HG02759 (cell line): ENCODE data around the gene CRIM1.
"Not testable (repeated sequence)": the region's sequence is repeated elsewhere in the genome, so short reads cannot be mapped to it uniquely, and the experiment has no call there.

Experiments
- ATAC-seq: cut with Tn5 transposase; IDR thresholded peaks from one replicate; pipeline ENCODE4 v1.9.1; 2021; ENCODE audit warnings: mild to moderate bottlenecking, moderate library complexity; ENCODE audit not compliant: unreplicated experiment

The CRIM1 gene

DNA sequence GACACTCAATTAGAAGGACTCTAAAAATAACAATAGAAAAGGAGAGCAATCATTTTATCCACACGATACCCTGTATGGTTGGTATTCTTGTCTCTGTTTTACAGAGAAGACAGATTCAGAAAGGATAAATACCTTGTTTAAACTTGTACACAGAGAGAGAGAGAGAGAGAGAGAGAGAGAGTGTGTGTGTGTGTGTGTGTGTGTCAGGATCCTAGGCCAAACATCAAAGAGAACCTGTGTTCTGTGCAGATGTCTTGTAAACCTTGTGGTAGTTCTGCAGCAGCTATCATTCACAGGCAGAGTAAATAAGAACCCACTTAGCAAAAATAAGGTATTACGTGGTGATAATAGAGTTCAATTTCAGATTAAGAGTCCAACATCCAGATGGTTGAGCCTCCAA lies 4.3 kb upstream of the CRIM1 start:
- ATAC-seq: no peak

DNA sequence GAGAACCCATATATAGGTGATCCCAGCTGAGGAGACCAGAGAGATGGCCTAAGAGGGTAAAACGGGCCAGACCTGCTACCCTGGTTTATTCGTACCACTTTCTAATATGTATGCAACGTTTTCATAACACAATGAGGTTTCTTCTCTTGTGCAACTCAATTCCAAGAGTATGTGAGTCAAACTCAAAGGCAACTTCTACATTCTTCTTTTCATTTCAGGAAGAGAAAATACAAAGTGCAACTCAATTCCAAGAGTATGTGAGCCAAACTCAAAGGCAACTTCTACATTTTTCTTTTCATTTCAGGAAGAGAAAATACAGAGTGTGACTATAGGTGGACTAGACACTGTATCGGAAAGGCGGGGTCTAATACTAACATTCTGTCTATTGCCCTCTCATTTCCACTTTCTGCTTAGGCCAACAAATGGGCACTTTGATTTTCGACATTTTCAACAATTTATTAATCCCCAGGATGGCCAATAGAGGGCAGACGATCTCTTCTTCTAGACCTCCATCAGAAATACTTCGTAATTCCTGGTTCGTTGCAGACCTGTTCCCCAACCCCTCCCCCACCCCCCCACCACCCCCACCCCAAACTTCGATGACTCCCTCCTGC lies 3.7 kb upstream of the CRIM1 start:
- no peak for ATAC-seq

DNA sequence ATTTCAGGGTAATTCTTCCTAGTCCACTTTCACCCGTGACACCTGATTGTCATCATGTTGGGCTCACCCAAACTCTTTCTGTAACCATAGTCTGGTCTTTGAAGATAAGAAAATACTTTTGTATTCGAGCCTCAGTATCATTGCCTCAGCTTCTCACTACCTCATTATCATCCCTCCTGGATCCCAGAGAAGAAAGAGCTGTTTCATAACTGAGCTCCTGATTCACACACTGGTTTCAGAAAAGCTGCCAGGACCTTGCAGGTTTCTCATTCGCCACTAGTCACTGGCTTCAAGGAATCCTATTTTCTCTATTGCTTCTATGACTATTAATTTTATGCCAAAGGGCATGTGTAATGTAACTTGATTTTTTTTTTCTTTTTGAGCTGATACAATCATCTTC lies 2.9 kb upstream of the CRIM1 start:
- ATAC-seq: no peak

DNA sequence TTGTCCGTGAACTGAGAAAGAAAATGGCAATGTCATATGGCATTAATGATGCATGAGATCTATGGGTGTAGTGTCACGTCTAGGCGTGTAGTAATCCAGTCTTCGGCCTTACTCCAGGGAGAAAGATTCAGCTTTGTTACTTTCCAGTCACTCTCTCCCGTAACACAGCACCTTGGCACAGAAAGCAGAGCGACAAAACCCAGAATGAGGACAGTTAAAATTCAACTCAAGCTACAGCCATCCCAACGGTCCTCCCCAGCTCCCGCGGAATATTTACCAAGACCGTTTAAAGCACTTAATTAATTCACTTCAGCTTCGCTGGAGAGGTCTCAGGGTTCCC lies 797 bp upstream of the CRIM1 start:
- ATAC-seq: no peak

DNA sequence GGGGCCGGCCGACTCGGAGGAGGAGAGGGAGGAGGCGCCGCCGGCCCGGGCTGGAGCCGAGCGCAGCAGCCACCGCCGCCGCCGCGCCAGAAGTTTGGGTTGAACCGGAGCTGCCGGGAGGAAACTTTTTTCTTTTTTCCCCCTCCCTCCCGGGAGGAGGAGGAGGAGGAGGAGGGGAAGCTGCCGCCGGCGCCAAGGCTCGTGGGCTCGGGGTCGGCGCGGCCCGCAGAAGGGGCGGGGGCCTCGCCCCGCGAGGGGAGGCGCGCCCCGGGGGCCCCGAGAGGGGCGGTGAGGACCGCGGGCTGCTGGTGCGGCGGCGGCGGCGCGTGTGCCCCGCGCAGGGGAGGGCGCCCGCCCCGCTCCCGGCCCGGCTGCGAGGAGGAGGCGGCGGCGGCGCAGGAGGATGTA lies 316 bp downstream of the CRIM1 start:
- ATAC-seq: peak; percentile 27

DNA sequence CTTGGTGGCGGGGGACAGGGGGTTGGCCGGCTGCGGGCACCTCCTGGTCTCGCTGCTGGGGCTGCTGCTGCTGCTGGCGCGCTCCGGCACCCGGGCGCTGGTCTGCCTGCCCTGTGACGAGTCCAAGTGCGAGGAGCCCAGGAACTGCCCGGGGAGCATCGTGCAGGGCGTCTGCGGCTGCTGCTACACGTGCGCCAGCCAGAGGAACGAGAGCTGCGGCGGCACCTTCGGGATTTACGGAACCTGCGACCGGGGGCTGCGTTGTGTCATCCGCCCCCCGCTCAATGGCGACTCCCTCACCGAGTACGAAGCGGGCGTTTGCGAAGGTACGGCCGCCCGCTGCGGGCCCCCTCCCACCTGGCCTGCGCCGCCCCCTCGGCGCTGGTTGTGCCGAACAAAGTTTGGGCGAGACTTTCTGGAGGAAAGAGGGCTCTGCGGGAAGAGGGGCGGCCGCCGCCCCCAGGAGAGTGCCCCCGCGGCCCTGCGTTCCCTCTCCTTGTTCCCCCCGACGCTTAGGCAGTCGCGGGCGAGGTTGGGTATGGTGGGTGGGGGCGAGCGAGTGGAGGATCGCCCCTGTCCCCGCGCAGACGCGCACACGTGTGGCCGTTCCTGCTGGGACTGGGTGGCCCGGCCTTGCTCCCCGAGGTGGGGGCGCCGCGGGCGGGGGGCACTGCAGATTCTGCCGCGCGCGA lies 866 bp downstream of the CRIM1 start:
- ATAC-seq: peak; percentile 2

DNA sequence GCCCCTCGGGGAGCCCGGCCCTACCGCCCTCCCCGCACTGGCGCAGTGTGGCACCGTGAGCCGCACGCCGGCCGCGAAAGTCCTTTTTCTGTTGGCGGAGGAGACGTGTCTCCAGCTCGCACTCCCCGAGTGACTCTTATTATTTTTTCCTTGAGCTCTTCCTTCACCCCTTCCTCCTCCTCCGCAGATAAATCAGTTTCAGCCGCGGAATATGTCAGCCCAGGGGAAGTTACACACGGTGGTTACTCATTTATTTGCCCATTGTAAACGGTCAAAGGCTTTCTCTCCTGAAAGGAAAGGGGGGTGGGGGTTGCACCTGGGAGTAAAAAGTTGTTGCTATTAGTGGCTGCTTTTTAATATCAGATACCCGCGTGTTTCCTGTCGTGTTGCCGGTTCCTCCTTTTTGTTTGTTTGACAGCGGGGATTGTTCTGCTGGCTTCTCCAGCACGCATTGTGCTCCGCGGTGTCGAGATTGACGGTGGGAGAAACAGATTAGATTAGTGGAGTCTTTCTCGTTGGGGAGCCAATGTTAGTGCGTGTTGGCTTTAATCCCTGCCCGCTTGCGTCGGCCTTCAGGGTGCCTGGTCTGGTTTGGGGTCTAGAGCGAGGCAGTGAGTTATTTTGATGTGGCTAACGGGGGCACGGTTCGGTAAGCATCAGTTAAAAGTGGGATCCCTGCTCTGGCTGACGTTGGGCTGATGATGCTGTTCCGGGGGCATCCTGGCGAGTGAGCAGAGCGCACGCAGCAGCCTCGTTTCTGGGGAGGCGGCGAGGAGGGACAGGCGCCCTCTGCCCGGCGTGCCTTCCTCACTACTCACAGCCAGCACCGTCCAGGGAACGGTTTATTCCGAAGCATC lies 1.6 kb downstream of the CRIM1 start:
- ATAC-seq: peak; percentile 31

DNA sequence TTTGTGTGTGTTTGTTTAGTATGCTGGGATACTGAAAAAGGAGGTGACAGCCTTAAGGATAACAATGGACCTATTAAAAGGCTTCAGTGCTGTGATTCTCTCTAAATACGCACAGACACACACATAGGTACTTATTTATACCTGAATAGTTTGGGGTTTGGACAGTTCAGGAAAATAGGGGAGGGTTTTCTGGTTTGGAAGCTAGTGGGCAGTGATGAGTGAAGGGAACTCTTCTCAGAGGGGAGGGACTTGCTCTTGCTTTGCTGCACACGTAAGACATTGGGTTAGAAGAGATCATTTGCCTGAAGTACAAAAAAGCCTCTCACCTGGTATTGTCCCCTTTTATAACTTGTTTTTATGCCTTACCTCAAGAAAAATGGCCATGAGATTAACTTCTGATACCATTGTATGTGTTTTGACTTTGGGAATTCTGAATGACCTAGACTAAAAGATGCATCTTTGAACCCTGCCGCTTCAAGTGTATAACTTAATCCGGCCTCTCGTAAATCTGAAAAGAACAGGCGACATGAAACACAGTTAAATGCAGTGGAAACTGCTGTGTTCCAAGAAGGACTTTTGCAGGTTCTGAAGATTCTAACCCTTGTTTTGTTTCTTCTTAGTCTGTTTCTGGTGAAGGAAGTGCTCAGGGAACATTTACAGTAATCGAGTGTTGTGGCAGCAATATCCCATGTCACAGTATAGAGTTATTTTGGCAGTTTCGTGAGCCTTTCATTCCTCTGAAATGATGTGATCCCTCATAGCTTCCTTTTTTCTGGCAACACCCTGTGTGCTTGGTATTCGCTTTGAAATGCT lies 2.5 kb downstream of the CRIM1 start:
- peak; percentile 12 for ATAC-seq

DNA sequence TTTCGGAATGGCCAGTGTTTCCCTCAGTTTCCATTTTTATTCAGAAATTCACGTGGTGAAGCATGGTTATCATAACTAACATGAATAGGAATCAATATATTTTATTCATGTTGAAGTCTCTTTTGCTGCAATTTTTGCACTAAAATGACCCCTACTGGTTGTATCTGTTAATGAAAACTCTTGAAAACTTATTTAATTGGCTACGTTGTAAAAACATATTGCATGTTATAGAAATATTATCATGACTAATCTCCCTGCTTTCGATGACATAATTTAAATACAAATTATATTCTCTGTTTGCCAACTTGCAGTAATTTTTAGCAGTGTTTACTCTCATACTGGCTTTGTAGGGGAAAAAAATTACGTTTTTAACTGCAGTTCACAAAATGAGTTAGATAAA lies 3.5 kb downstream of the CRIM1 start:
- ATAC-seq: no peak

DNA sequence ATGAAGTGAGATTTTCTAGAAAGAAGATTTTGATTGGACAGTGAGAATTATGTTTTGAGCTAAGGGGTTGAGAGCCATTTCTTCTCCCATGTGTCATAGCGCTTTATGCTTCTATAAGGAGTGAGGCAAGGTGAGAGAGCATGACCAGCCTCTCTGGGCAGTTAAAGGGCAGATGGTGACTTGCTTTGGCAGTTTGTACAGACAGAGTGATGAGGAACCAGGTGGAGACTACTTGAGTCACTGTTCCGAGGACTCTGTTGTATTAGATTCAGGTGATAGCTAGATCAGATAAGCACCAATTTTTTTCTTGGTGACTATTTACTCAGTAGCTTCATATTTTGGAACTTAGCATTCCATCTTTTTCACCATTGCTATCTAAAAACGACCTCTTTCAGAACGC lies 4.5 kb downstream of the CRIM1 start:
- no peak for ATAC-seq

DNA sequence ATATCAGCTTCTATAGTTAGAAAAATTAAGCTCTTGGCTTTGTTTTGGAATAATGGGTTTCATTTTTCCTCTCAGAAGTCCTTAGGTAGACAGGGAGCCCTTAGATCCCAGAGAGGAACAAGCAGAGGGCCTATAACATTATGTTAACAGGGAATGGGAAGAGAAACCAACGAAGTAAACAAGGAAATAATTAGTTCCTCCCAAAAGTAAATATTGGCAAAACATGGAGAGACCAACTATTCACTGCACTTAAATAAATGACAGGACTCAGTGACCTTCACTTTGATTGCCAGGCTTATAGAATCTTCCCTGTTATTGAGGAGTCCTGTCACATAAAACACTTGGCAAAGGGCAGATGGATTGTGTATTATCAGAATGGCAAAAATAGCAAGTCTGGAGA lies 5.3 kb downstream of the CRIM1 start:
- ATAC-seq: no peak

DNA sequence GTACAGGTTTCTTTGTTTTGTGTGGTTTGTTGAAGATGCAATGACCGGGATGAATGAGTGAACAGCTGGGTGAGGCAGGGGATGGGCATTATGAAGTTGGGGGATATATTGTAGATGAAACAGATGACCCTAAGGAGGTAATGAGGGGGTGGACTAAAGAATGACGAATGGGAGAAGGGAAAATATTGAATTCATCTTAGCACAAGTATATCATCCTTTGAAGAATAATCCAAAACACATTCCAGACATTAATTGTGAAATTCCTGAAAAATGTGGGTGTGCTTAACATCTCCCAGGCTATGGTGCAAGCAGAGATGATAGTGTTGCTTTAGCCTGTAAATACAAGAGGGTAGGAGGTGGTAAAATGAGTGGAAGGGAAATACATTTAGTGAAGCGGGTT lies 5.8 kb downstream of the CRIM1 start:
- ATAC-seq: no peak

DNA sequence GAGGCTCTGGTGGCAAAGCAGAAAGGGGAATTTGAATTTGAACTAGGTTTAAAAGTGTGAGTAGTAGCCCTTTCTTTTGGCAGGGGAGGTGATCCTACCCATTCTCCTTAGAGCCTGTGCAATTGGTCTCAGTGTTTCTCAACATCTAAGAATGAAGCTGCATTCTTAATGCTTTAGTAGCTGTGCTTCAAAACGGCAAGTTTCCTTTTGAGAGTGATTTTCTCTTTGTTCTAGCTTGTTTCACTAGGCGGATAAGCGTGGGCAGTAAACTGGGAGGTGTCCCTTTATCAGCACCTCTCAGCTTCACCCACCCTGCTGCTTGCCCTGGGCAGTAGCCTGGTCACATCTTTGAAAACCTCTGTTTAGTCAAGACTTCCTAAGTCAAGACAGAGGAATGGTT lies 6.7 kb downstream of the CRIM1 start:
- no peak for ATAC-seq

DNA sequence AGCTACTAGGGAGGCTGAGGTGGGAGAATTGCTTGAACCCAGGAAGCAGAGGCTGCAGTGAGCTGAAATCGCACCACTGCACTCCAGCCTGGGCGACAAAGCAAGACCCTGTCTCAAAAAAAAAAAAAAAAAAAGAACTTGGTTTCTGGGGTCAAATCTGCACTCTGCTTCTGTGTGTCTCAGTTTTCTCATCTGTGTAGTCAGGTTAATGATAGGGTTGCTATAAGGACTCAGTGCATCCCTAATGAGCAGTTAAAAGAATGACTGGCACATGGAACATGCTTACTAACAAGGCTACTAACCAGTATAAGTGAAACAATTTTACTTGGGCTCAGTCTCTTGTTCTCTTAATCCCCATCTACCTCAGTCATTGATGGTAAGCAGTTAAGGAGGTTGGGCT lies 7.5 kb downstream of the CRIM1 start:
- not testable (repeated sequence) for ATAC-seq

DNA sequence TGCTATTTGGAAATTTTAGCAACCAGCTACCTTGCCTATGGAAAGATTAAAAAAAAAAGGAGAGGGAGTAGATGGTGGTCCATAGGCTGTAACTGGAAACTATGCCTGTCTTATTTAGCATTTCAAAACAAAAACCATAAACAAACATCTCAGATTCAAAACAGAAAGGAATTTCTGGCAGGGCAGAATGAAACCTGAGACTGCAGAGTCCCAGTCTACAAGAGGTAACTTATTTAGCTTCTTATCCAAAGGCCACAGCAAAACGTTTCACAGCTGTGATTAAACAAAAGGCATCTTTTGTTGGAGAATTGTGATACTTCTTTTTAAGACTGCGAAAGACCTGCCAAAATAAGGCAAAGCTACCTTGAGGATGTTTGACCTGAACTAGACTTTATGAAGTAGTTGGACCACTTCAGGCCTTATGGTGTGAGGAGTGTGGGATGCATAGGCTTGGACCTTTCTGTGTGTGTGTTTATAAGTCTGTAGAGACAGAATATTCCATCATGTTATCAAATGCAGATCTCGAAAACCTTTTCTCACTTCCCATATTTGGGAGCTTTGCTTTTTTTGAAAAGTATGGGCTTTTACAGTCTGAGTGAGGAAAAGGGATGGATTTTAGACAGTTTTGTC lies 11.0 kb downstream of the CRIM1 start:
- no peak for ATAC-seq

DNA sequence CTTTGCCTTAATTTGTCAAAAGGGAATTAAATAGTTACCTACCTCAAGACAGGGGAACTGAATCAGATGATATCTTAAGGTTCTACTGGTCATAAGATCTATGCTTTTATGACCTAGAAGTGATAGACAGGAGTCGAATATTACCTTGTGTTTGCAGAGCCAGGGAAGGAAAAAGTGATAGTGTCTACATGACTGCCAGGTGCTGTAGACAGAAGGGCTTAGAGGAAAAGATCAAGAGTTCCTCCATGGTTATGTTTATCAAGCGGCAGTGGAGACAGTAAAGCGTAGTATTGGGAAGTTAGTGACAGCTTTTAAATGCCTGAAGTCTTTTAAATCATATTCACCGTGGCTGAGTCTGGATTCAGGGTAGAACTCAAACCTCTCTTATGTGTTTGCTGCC lies 11.9 kb downstream of the CRIM1 start:
- ATAC-seq: no peak

DNA sequence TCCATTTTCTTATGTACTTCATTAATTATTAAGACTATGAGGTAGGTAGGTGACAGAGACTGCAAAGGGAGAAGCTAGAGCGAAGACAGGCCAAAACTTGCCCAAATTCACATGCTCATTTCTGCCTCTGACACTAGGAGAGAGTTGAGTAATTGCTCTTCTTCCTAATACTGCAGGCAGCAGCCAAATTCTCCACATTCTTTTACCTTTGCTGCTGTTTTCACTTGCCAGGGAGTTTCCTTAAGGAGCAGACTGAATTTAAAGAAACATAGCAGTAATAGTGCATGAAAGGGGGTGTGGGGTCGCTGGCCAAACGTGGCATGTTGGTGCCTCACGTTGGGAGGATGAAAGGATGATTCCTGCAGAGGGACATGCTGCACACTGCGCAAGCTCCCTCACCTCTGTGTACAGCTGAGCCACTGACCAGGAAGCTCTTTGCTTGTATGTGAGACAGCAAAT lies 12.3 kb downstream of the CRIM1 start:
- ATAC-seq: no peak

DNA sequence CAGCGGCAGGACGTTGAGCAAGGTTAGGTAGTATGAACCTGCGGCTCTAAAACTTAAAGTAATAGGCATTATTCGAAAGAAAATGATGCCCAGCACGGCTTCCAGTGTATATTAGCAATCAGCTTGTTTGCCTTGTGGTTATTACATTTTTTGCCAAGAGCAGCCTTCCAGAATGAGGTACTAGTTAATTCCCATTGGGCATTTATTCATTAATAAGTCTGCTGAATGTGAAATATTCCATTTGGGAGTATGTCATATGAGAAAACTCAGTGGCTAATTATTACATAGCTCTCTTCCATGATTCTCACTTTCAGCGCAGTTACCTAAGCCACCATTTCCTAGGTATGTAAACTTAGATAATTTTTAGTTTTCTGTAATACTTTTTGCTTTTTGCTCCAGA lies 12.9 kb downstream of the CRIM1 start:
- ATAC-seq: no peak

DNA sequence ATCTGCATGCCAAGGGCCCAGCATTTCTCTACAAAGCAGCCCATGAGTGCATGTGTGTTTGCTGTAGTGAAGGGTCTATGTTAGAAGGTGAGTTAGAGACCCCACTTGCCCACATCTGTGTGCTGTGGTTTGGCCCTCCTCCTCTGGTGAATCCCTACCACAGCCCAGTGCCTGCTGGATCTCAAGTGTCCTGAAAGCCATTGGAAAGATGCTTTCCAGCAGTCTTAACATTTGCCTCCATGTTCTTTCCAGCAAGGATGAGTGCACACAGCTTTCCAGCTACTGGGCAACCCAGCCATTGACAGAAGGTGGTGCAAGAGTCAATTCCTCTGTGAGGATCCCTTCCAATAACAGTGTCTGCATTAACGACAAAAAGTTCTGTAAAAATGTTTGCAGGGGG lies 13.6 kb downstream of the CRIM1 start:
- no peak for ATAC-seq

DNA sequence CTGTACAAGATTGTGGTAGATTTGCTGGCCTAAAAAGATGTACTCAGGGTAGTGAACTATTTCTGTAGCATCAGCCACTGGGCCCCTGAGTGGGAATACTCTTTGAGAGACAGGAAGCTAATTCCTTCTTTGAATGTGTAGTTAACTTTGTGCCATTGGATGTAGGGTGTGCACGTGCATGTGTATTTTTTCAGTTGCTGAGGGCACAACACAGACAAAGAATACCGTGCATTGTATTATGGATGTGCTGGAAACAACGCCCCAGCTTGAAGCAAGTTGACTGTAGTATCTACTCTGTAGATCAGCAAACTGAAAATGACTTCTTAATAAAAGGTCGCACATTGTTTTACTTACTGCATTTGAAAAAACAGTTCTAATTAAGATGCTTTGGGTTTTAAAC lies 14.1 kb downstream of the CRIM1 start:
- ATAC-seq: no peak

DNA sequence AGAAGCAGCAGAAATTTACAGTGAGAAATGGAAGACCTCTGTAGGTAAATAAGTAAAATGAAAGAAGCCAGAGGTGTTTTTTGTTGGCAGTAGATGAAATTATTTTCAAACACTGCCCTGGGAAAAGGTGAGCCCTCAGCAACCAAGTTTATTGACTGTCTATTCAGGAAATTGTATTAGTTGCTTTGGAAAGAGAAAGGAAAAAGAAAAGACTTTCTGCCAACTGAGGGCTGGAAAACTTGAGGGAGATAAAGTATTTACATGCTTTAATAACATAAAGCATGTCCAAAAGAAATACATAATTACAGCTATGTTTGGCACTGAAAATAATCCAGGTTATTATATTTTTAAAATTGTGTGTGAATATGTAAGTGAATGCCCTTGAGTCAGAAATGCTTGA lies 14.7 kb downstream of the CRIM1 start:
- ATAC-seq: no peak
